GM12891 (cell line): Measurements from ENCODE around the gene AHSG.
"Not testable (repeated sequence)": the region's sequence is repeated elsewhere in the genome, so short reads cannot be mapped to it uniquely, and the experiment has no call there.

Experiments used
- DNase-seq: peaks from one replicate; pipeline ENCODE4 v3.0.0; 2011; ENCODE audit warnings: low spot score; ENCODE audit not compliant: insufficient read length
- FAIRE-seq: peaks from 2 replicates; lab custom pipeline; 2011; peaks lifted over from hg19 to GRCh38; lab: Jason Lieb, UNC
- PAX5 ChIP-seq: IDR thresholded peaks from 2 replicates; pipeline ENCODE4 v1.6.1; 2011; ENCODE audit warnings: low read length, moderate library complexity, mild to moderate bottlenecking; ENCODE audit not compliant: insufficient read depth, severe bottlenecking
- POLR2A ChIP-seq: IDR thresholded peaks from 2 replicates; pipeline ENCODE4 v1.6.1; 2011; ENCODE audit warnings: low read depth, low read length, control low read depth
- POLR2AphosphoS5 ChIP-seq: IDR thresholded peaks from 2 replicates; pipeline ENCODE4 v1.6.1; 2011; ENCODE audit warnings: low read depth, low read length, control low read depth
- POU2F2 ChIP-seq: IDR thresholded peaks from 2 replicates; pipeline ENCODE4 v1.6.1; 2011; ENCODE audit warnings: low read depth, mild to moderate bottlenecking, control low read depth, low read length, moderate library complexity
- SPI1 ChIP-seq: IDR thresholded peaks from 2 replicates; pipeline ENCODE4 v1.6.1; 2011; ENCODE audit warnings: low read depth, low read length, control low read depth
- TAF1 ChIP-seq: IDR thresholded peaks from 2 replicates; pipeline ENCODE4 v1.6.1; 2011; ENCODE audit warnings: low read depth, low read length, control low read depth

Gene AHSG

GRCh38 chr3:186625600-186626042, 12.8 kb downstream of the AHSG start:
- FAIRE-seq (no peak), DNase-seq (no peak)
- TF ChIP-seq PAX5 = no peak
- TF ChIP-seq POLR2A = no peak
- no peak for TF ChIP-seq TAF1
- no peak for TF ChIP-seq SPI1
- TF ChIP-seq POLR2AphosphoS5 = no peak
- no peak for TF ChIP-seq POU2F2

- no peak for DNase-seq
- TF ChIP-seq POLR2A (no peak), PAX5 (no peak), TAF1 (no peak)
- FAIRE-seq = no peak
These were observed 13.5 kb downstream of the AHSG start for GRCh38 chr3:186626254-186626847.

- FAIRE-seq (no peak), DNase-seq (no peak)
- TF ChIP-seq POLR2A = no peak
- no peak for TF ChIP-seq POLR2AphosphoS5
- TF ChIP-seq POU2F2 = no peak
- TF ChIP-seq SPI1 = no peak
These were observed 15.1 kb downstream of the AHSG start for GRCh38 chr3:186627852-186628414.

- DNase-seq (no peak), FAIRE-seq (no peak)
- TF ChIP-seq POLR2AphosphoS5 (no peak), SPI1 (no peak), TAF1 (no peak), POU2F2 (no peak), POLR2A (no peak), PAX5 (no peak)
These were observed 15.9 kb downstream of the AHSG start for GRCh38 chr3:186628756-186629155.

GRCh38 chr3:186630950-186631641, 18.2 kb downstream of the AHSG start:
- FAIRE-seq = no peak
- TF ChIP-seq POLR2A (no peak), POU2F2 (no peak), PAX5 (no peak), SPI1 (no peak), TAF1 (no peak)
- no peak for DNase-seq

- no peak for DNase-seq
- FAIRE-seq = no peak
- TF ChIP-seq POLR2A = no peak
- no peak for TF ChIP-seq SPI1
- TF ChIP-seq PAX5 = no peak
- no peak for TF ChIP-seq POU2F2
- TF ChIP-seq TAF1 = no peak
- no peak for TF ChIP-seq POLR2AphosphoS5
These were observed 20.6 kb downstream of the AHSG start for GRCh38 chr3:186633481-186633880.

GRCh38 chr3:186634207-186634606, 21.3 kb downstream of the AHSG start:
- not testable (repeated sequence) for DNase-seq

GRCh38 chr3:186635532-186635931, 22.7 kb downstream of the AHSG start:
- TF ChIP-seq PAX5 (no peak), POLR2A (no peak), POLR2AphosphoS5 (no peak), SPI1 (no peak), POU2F2 (no peak), TAF1 (no peak)
- DNase-seq = no peak
- FAIRE-seq = no peak

More at GRCh38 chr3:186634207-186634606, 21.3 kb downstream of the AHSG start:
- FAIRE-seq = not testable (repeated sequence)

GRCh38 chr3:186636536-186636935, 23.7 kb downstream of the AHSG start:
- no peak for TF ChIP-seq SPI1
- no peak for TF ChIP-seq POLR2A
- no peak for TF ChIP-seq POU2F2
- no peak for TF ChIP-seq POLR2AphosphoS5
- TF ChIP-seq TAF1 = no peak
- no peak for TF ChIP-seq PAX5
- FAIRE-seq (no peak), DNase-seq (no peak)

- no peak for FAIRE-seq
- TF ChIP-seq PAX5 = no peak
- TF ChIP-seq TAF1 = no peak
- no peak for TF ChIP-seq SPI1
- TF ChIP-seq POLR2A = no peak
- TF ChIP-seq POU2F2 = no peak
- TF ChIP-seq POLR2AphosphoS5 = no peak
- no peak for DNase-seq
These were observed 24.8 kb downstream of the AHSG start for GRCh38 chr3:186637686-186638085.
